Measurements from ENCODE around the gene REC8.
"Not testable (repeated sequence)": the region's sequence is repeated elsewhere in the genome, so short reads cannot be mapped to it uniquely, and the experiment has no call there.

REC8 gene

DNA sequence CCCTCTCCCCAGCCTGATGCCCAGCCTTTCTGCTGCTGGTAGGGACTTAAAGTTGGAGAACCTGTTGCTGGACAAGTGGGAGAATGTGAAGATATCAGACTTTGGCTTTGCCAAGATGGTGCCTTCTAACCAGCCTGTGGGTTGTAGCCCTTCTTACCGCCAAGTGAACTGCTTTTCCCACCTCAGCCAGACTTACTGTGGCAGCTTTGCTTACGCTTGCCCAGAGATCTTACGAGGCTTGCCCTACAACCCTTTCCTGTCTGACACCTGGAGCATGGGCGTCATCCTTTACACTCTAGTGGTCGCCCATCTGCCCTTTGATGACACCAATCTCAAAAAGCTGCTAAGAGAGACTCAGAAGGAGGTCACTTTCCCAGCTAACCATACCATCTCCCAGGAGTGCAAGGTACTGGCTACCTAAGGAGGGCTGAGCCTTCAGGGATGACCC lies 35.2 kb downstream of the REC8 start:
- no peak for DNase-seq

- no peak for DNase-seq
Observed at GRCh38 chr14:24207625-24208024, 35.7 kb downstream of the REC8 start.

GRCh38 chr14:24211311-24211710 lies 39.4 kb downstream of the REC8 start:
- DNase-seq = no peak

GRCh38 chr14:24212924-24213865 lies 41.3 kb downstream of the REC8 start, which contains the start of gene CHMP4A:
CHMP4A (minus strand) TSS chr14:24213488; CDS start chr14:24213439, 49 bp downstream.
- peak; percentile 93 for DNase-seq

- DNase-seq = no peak
Observed at GRCh38 chr14:24213866-24214662, 42.2 kb downstream of the REC8 start.

DNA sequence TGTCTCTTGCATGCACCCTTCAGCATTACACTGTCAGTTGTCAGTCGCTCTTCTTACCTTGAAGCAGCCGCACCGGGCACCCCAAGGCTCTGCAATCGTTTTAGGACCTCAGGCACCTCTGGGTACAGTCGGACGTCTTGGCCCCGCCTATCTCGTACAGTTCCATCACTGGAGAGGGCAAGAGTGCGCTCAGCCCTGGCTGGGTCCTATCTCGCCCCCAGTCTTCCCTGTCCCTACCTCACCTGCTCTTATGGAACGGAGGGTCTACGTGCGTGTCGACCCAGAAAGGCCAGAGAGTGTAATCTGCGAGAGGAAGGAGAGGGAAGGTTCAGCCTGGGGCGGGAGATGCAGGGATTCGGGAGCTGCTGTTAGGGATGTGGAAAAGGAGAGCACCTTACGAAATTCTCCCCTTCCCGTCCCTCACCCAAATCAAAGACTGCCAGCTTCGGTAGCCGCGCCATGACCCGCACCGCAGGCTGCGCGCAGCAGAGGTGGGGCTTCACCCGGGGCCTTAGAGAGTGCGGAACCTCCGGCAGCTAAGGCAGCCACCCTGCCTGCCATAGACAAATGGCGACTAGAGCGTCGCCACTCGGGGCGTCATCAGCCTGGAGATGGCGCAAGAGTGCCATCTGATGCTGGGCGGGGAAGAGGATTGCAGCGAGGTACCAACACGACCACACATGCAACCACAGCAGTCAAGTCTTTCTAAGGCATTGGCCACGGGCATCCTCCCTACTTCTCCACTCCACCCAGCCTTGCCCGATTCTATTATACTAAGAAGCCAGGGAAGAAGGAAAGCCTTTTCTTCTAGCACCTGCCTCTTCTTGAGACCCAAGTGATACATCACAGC lies 43.8 kb downstream of the REC8 start, which contains the start of gene MDP1:
Gene MDP1 (minus strand): TSS at position 572 of the 850 bp plus-strand sequence. CDS start 111 bp downstream, at position 461.
- peak; percentile 83 for DNase-seq

- no peak for DNase-seq
Observed at GRCh38 chr14:24216345-24216699, 44.4 kb downstream of the REC8 start.

- DNase-seq = not testable (repeated sequence)
Observed at GRCh38 chr14:24216876-24217275, 45.0 kb downstream of the REC8 start.

- DNase-seq = no peak
Observed at GRCh38 chr14:24219080-24219479, 47.2 kb downstream of the REC8 start.

GRCh38 chr14:24219521-24219920 lies 47.6 kb downstream of the REC8 start:
- DNase-seq = no peak

DNA sequence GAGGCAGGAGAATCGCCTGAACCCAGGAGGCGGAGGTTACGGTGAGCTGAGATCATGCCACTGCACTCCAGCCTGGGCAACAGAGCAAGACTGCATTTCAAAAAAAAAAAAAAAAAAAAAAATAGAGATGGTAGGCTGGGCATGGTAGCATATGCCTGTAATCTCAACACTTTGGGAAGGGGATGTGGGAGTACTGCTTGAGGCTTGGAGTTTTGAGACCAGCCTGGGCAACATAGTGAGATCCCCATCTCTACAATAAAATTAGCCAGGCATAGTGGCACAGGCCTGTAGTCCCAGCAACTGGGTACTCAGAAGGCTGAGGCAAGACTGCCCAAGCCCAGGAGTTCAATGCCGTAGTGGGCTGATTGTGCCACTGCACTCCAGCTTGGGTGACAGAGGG lies 51.1 kb downstream of the REC8 start:
- DNase-seq = not testable (repeated sequence)

GRCh38 chr14:24224618-24225071 lies 52.8 kb downstream of the REC8 start:
- DNase-seq = no peak

DNA sequence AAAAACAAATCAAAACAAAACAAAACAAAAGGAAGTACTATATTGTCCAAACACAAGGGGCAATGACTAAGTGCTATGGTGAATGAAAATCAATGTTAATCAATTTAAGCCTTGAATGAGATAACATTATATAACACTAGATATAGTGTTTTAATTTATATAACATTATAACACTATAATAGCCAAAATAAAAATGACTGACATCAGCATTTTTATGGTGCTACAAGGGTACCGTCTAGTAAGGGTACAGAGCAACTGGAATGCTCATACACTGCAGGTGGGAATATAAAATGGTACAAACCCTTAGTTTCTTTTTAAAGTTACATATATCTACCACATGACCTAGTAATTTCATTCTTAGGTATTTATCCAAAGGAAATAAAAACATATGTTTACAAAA lies 54.6 kb downstream of the REC8 start:
- DNase-seq = no peak

DNA sequence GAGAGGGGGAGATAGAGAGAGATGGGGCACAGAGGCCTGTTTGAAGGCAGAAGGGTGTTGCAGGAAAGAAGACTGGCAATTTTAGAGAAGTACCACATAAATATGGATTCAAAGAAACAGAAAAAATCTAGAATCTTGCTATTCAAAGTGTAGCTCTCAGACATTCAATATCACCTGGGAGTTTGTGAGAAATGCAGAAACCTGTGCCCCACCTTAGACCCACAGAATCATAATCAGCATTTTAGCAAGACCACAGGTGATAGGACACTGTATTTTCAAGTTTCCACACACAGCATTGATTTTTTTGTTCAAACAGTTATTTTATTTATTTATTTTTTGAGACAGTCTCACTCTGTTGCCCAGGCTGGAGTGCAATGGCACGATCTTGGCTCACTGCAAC lies 57.0 kb downstream of the REC8 start:
- no peak for DNase-seq
